ENCODE results near the gene TENM4. TPM values are rescaled to one million over a fixed set of nuclear protein-coding genes. Genes with fewer than 3 reads are reported as not detected.

TENM4 gene
- total RNA-seq, 1 donor from 2014 or later, result not detected

DNA sequence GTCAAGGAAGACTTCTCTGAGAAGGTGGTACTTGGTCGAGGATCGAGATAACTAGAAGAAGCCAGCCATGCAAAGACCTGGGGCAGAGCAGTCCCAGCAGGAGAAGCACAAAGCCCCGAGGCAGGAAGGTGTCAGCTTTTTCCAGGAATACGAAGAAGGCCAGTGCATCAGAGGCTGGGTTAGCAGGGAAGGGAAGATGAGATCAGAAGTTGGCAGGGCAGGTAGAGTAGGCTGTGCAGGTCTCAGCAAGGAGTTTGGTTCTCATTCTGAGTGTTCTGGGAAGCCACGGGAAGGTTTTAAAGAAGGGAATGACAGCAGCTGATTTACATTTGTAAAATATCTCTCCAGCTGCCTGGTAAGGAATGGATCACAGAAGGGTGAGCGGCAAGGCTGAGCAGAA lies 111.3 kb downstream of the TENM4 start:
- Mint-ChIP-seq H3K27me3 (no peaks in the 10 kb centered on the region), H3K4me3 (no peak overlapping the region), H3K27ac (no peak overlapping the region), H3K36me3 (ENCODE audit: low read depth) (no peaks in the 10 kb centered on the region), H3K9me3 (no peaks in the 10 kb centered on the region), H3K4me1 (no peaks in the 10 kb centered on the region)
- intact Hi-C loops (cut with micrococcal nuclease), result no loop called here
- no peak for DNase-seq

DNA sequence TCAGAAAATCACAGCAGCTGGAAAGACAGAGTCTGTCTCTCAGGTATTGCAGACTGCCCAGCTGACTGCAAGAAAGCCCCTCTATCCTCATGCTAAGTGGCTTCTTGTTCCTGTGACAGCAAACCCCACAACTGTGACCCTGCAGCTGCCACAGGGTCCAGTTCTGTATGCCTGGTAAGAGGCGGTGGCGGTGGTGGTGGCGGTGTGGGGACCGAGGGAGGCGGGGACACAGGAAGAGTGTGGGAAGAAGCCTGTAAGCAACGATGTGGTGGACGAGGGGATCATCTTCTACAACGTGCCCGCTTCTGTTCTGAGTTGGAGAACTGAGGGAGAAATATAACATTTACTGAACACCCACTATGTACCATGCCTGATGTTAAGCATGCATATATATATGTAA lies 112.4 kb downstream of the TENM4 start:
- H3K27me3 Mint-ChIP-seq, result no peaks in the 10 kb centered on the region
- no peak overlapping the region for H3K4me3 Mint-ChIP-seq
- H3K9me3 Mint-ChIP-seq, result no peaks in the 10 kb centered on the region
- no peak overlapping the region for H3K27ac Mint-ChIP-seq
- no peak for DNase-seq
- no peaks in the 10 kb centered on the region for H3K4me1 Mint-ChIP-seq
- intact Hi-C loops (cut with micrococcal nuclease), result no loop called here
- H3K36me3 Mint-ChIP-seq (ENCODE audit: low read depth), result no peaks in the 10 kb centered on the region

DNA sequence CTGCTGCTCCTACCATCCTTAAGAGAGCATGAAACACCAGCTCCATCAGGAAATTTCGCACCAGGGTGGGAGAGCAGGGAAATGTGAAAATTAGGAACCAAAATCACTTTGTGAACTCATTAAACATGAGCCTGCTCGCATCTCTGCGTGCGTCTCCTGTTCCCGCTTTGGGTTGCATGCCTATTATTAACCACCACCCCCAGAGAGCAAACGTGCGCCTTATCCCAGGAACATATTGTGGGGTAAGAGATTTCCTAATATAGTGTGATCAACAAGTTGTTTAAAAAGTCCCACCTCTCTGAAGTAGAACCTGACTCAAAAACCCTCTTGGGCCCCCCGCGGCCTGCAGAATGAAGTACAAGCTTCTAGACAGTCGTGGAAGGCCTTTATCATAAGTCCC lies 115.0 kb downstream of the TENM4 start:
- no peaks in the 10 kb centered on the region for H3K4me1 Mint-ChIP-seq
- intact Hi-C loops (cut with micrococcal nuclease), result no loop called here
- no peaks in the 10 kb centered on the region for H3K36me3 Mint-ChIP-seq (ENCODE audit: low read depth)
- DNase-seq, result no peak
- H3K9me3 Mint-ChIP-seq, result no peaks in the 10 kb centered on the region
- no peak overlapping the region for H3K27ac Mint-ChIP-seq
- H3K4me3 Mint-ChIP-seq, result no peak overlapping the region
- no peaks in the 10 kb centered on the region for H3K27me3 Mint-ChIP-seq

DNA sequence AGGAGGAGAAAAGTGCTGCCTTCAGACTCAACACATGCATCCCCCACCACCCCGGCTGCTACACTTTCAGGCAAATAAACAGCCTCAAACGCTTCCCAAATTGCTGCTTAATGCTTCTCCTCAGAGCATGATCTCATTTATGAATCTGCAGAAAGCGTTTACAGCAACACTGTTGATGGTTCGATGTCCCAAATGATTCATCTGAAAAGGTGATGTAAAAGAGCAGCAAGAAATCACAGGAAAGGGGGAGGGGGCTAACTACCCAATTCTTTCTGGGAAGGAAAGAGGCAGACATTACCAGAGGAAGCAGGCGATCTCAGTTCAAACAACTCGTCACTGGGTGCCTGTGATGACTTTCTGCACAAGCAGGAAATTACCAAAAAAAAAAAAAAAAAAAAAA lies 119.6 kb downstream of the TENM4 start:
- Mint-ChIP-seq H3K4me1 (no peaks in the 10 kb centered on the region), H3K27me3 (no peaks in the 10 kb centered on the region), H3K9me3 (no peaks in the 10 kb centered on the region), H3K36me3 (ENCODE audit: low read depth) (no peaks in the 10 kb centered on the region), H3K4me3 (no peak overlapping the region), H3K27ac (no peak overlapping the region)
- intact Hi-C loops (cut with micrococcal nuclease), result no loop called here
- no peak for DNase-seq

DNA sequence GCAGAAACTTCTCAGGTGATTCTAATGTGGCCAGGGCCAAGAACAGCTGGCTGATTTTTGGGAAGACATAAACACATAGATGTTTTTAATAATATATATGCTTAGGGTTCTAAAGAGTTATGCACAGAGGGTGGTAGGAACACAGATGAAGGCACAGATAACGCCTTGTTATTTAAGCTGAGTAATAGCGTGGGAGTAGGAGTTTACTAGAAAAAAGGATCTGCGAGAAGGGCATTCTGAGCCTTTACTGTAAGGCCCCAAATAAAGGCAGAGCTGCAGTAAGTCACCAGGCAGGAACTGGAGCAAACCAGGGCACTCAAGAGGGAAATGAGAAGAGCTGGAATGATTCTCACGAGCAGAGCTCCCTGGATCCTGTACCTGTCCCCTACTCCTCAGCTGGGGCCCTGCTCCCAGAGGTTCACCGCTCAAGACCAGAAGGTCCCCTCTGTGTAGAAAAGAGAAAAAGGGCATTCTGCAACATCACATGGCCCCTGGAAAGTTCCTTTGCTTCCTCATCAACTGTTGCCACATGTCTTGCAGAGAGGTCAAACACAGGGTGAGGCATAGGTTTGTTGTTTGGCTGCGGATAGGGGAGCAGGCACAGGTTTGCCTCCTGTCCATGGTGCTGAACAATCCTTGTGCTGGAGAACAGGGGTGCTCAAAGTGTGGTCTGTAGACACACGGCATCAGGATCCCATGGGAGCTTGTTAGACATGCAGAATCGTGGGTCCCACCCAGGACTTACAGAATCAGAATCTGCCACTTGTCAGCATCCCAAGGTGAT lies 125.7 kb downstream of the TENM4 start:
- H3K4me1 Mint-ChIP-seq, result no peaks in the 10 kb centered on the region
- no peak for DNase-seq
- H3K27me3 Mint-ChIP-seq, result no peaks in the 10 kb centered on the region
- H3K36me3 Mint-ChIP-seq (ENCODE audit: low read depth), result no peaks in the 10 kb centered on the region
- H3K27ac Mint-ChIP-seq, result no peak overlapping the region
- no peak overlapping the region for H3K4me3 Mint-ChIP-seq
- intact Hi-C loops (cut with micrococcal nuclease), result no loop called here
- H3K9me3 Mint-ChIP-seq, result no peaks in the 10 kb centered on the region

DNA sequence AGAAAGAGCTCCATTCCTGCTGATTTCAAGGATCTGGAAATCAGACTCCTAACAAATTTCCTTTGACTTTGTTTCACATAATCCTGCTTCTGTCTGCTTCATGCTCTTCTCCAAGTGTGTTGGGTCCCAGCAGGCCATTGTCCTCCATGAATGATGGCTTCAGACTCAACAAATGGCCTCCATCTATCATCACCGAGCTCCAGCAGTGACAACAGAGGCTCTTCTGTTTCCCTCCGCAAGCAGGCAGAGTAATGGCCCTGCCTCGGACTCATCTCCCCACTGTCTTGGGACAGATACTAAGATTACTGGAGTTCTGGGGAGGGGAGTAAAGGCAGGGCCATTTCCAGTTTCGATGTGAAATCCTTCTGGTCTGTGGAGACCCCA lies 127.3 kb downstream of the TENM4 start:
- intact Hi-C loops (cut with micrococcal nuclease), result no loop called here
- Mint-ChIP-seq H3K4me3 (no peak overlapping the region), H3K27ac (no peak overlapping the region), H3K4me1 (no peaks in the 10 kb centered on the region), H3K36me3 (ENCODE audit: low read depth) (no peaks in the 10 kb centered on the region), H3K27me3 (no peaks in the 10 kb centered on the region), H3K9me3 (no peaks in the 10 kb centered on the region)
- no peak for DNase-seq

DNA sequence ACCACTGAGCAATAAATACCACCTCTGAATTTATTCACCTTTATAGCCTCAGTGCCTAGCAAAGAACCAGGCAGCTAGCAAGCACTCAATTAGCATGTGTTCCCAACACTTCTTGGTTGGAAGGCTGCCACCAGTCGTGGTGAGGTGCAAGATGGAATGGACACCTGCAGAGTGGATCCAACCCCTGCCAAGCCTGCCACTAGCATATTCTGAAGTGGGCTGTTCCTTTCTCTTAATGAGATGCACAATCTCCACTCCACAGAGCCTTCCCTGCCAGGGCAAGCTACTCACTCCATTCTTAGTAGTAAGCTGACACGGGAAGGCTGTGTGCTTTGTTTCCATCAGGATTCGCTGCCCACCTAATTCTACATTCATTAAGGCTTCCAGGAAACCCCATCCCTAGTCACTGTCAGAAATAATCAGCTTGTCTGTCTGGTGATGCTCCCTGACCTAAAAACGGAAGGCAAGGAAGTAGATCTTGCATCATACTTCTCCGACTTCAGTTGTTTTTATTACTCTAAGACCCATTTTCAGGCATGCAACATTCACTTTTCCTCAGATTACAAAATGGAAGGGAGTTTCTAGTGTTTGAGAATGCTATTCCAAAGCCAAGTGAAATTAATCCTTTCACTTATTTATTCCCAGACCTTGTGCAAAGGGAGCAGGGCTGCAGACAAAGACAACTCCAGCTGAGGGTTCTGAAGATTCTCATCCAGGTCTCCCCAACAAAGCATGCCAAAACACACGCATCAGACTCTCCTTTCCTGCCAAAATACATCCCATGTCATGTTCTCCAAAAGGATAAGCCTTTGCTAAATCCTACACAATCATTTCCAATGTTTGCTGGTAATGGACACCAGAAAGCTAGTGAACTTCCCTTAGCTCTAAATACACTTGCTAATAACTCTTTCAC lies 128.0 kb downstream of the TENM4 start:
- no peak overlapping the region for H3K4me3 Mint-ChIP-seq
- H3K9me3 Mint-ChIP-seq, result no peaks in the 10 kb centered on the region
- no peak overlapping the region for H3K27ac Mint-ChIP-seq
- H3K27me3 Mint-ChIP-seq, result no peaks in the 10 kb centered on the region
- no peaks in the 10 kb centered on the region for H3K4me1 Mint-ChIP-seq
- no peak for DNase-seq
- no peaks in the 10 kb centered on the region for H3K36me3 Mint-ChIP-seq (ENCODE audit: low read depth)
- intact Hi-C loops (cut with micrococcal nuclease), result no loop called here

DNA sequence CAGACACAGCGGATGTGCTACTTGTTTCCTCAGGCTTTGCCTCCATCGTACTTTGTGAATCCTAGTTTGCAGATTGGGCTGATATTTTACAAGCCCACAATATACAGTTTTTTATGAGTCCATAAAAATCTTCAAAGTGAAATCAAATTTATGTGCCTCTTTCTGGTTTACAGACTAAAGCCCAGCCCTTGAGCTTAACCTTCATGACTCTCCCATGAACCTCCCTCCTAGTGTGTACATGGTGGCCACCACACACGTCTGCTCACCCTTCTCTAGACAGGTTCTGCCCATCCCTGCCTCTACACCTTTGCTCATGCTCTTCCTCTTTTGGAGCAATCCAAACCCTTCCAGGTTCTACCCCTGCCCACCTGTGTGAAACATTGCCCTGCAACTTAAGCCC lies 129.4 kb downstream of the TENM4 start:
- Mint-ChIP-seq H3K27me3 (no peaks in the 10 kb centered on the region), H3K4me3 (no peak overlapping the region), H3K36me3 (ENCODE audit: low read depth) (no peaks in the 10 kb centered on the region), H3K4me1 (no peaks in the 10 kb centered on the region), H3K9me3 (no peaks in the 10 kb centered on the region), H3K27ac (no peak overlapping the region)
- intact Hi-C loops (cut with micrococcal nuclease), result no loop called here
- no peak for DNase-seq

DNA sequence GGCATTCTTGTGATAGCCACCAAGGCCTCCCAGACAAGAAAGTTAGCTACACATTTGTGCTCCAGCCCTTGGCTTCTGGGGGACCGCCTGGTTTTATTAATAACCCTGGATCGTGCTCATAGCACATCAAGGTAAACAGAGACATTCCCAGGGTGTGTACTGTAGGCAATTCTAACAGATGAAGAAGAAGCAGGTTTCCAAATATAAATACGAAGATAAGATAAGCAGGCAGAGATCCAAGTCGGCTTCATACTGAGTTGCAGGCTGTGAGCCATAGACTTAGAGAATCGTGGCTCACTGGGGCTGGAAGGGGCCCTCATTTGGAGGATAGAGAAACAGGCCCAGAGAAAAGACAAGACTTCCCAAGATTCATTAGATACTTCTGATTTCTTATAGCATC lies 131.4 kb downstream of the TENM4 start:
- intact Hi-C loops (cut with micrococcal nuclease), result no loop called here
- no peaks in the 10 kb centered on the region for H3K27me3 Mint-ChIP-seq
- H3K4me1 Mint-ChIP-seq, result no peaks in the 10 kb centered on the region

DNA sequence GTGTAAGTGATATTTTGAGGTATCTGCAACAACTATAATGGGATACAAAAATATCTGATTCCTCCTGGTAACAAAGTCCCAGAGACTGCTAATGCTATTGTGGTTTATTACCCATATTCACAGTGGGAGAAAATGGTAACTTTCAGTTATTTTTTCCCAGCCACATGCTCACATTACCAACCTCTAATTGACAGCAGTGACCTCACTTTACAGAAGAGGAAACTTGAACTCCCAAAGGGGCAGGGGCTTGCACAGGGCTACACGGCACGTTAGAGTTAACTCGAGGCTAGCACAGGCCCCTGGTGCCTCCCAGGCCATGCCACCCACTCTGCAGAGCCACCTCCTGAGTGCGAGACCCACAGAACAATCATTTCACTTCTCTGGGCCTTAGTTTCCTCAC lies 132.4 kb downstream of the TENM4 start:
- Mint-ChIP-seq H3K4me3 (no peak overlapping the region), H3K27me3 (no peaks in the 10 kb centered on the region), H3K4me1 (no peaks in the 10 kb centered on the region), H3K9me3 (no peaks in the 10 kb centered on the region), H3K27ac (no peak overlapping the region), H3K36me3 (ENCODE audit: low read depth) (no peaks in the 10 kb centered on the region)
- intact Hi-C loops (cut with micrococcal nuclease), result no loop called here
- no peak for DNase-seq

More for the DNA sequence above, 131.4 kb downstream of the TENM4 start:
- H3K9me3 Mint-ChIP-seq, result no peaks in the 10 kb centered on the region
- no peak for DNase-seq
- H3K4me3 Mint-ChIP-seq, result no peak overlapping the region
- no peaks in the 10 kb centered on the region for H3K36me3 Mint-ChIP-seq (ENCODE audit: low read depth)
- H3K27ac Mint-ChIP-seq, result no peak overlapping the region

DNA sequence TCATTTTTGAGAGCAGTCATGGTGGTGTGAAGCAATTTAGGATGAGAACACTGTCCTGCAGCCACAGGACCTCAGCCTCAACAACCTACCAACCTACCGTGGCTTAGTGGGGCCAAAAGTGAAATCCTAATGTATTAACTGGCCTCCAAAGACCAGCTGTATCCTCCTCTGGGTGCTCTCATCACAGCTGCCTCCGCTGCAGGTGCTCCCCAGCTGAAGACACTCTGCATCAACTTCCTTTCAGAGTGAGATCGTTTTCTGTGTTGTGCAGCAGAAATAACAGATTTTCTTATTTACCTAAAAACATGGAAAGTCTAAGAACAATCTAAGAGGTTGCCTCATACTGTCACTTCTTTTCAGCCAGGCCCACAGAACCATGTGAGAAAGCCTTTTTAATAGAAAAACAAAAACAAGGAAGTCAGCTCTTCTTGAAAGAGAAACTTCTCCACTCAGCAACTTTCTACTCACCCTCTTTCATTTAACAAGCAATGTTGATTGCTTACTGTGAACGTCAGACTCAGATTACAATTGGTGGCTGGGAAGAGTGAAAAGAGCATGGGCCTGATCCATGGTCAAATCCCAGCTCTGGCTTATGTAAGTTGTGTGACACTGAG lies 136.1 kb downstream of the TENM4 start:
- Mint-ChIP-seq H3K36me3 (ENCODE audit: low read depth) (no peaks in the 10 kb centered on the region), H3K27me3 (no peaks in the 10 kb centered on the region), H3K27ac (no peak overlapping the region), H3K4me1 (no peaks in the 10 kb centered on the region), H3K4me3 (no peak overlapping the region), H3K9me3 (no peaks in the 10 kb centered on the region)
- no peak for DNase-seq
- intact Hi-C loops (cut with micrococcal nuclease), result no loop called here

DNA sequence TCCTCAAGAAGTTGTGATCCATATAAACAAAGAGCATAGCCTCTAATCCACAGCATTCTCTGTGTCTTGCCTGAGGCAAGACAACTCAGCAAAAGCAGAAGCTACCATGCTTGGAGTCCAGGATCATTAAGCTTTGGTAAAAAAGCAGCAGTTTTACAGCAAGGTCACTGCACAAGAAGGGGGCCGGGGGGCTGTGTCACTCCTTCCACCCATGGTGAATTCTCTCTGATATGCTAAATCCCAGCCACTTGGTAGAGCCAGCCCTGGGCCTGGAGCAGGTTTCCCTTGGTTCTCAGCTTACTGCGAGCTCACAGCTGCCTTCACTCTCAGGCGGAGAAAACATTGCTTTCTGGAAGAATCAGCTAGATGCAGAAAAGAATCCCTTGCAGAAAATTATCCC lies 144.7 kb downstream of the TENM4 start:
- no peak for DNase-seq
- Mint-ChIP-seq H3K27ac (no peak overlapping the region), H3K36me3 (ENCODE audit: low read depth) (no peaks in the 10 kb centered on the region), H3K4me3 (no peak overlapping the region), H3K27me3 (no peaks in the 10 kb centered on the region), H3K9me3 (no peaks in the 10 kb centered on the region), H3K4me1 (no peaks in the 10 kb centered on the region)
- intact Hi-C loops (cut with micrococcal nuclease), result no loop called here

DNA sequence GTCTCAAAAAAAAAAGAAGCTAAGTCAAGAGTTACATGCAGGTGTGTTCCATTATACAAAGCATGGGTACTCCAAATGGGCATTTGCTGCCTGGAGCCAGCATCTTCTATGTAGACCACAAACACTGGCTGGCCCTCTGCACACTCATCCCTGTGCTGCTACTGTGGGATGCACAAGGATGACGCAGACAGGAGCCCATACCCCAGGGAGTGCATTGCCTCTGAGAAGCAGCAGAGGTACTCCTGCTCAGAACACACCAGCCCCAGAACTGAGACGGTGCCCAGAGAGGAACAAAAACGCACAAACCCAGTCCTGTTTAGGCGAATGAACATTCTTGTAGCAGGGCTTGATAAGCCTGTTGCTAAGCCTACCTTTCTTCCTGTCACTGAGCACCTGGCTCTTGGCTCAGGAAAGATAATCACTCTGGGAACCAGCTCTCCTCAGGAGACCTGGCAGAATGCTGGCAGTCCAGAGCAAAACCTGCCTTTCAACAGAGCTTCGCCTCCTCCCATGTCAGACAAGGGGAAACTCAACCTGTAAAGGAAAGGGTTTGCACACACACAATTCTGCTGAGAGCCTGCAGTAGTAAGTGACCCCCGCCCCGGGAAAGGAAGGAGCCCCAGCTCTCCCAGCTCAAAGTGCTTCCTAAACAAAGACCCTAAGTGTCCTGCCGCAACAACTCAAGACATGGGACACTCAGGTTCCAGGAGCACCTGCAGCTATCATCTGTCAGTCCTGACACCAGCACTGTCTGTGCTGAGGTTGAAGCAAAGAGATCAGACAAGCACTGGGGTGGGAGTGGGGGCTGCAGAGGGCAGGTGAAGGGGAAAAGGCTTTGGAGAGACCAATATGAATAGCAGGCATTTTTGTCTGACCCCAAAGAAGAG lies 145.7 kb downstream of the TENM4 start:
- H3K27ac Mint-ChIP-seq, result no peak overlapping the region
- H3K36me3 Mint-ChIP-seq (ENCODE audit: low read depth), result no peaks in the 10 kb centered on the region
- no peak for DNase-seq
- no peak overlapping the region for H3K4me3 Mint-ChIP-seq
- H3K27me3 Mint-ChIP-seq, result no peaks in the 10 kb centered on the region
- H3K4me1 Mint-ChIP-seq, result no peaks in the 10 kb centered on the region
- intact Hi-C loops (cut with micrococcal nuclease), result no loop called here
- H3K9me3 Mint-ChIP-seq, result no peaks in the 10 kb centered on the region
